HG03103 (cell line): ENCODE measurements around the gene CATSPER3.

Experiments
- ATAC-seq: cut with Tn5 transposase; IDR thresholded peaks from one replicate; pipeline ENCODE4 v1.9.1; 2021; ENCODE audit warnings: low read depth; ENCODE audit not compliant: unreplicated experiment

The CATSPER3 gene

GRCh38 chr5:135027697-135028615, 60.2 kb downstream of the CATSPER3 start:
- no peak for ATAC-seq

DNA sequence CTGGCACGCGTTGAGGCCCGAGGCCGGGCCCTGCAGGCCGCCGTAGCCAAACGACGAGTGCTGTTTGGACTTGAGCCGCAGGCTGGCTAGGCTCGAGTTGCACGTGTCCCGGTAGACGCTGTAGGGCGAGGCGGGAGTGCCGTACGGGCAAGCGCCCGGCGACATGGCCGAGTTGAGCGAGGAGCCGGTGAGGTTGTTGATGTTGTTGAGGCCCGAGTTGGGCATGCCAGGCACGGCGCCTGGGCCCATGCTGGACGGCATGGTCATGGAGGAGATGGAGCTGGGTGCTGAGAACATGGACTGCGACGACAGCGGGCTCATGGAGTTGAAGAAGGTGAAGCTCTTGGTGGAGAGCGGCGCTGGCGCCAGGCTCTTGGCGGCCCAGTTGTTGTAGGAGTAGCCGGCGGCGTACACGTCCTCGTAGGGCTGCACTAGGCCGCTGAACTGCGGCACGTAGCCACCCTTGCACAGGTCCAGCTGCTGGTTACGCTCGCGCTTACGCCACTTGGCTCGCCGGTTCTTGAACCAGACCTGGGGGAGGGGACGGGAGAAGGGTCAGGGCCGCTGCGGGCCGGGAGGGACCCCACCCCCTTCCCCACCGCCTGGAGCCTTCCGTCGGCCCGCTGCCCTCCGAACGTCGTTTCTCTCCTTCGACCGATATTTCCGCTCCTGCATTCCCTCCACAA, 61.2 kb downstream of the CATSPER3 start:
- ATAC-seq = no peak

GRCh38 chr5:135029477-135030122, 61.9 kb downstream of the CATSPER3 start:
- ATAC-seq = no peak

GRCh38 chr5:135030123-135030955, 62.6 kb downstream of the CATSPER3 start:
- no peak for ATAC-seq

- ATAC-seq = no peak
Measured at GRCh38 chr5:135030956-135031812, 63.5 kb downstream of the CATSPER3 start.

DNA sequence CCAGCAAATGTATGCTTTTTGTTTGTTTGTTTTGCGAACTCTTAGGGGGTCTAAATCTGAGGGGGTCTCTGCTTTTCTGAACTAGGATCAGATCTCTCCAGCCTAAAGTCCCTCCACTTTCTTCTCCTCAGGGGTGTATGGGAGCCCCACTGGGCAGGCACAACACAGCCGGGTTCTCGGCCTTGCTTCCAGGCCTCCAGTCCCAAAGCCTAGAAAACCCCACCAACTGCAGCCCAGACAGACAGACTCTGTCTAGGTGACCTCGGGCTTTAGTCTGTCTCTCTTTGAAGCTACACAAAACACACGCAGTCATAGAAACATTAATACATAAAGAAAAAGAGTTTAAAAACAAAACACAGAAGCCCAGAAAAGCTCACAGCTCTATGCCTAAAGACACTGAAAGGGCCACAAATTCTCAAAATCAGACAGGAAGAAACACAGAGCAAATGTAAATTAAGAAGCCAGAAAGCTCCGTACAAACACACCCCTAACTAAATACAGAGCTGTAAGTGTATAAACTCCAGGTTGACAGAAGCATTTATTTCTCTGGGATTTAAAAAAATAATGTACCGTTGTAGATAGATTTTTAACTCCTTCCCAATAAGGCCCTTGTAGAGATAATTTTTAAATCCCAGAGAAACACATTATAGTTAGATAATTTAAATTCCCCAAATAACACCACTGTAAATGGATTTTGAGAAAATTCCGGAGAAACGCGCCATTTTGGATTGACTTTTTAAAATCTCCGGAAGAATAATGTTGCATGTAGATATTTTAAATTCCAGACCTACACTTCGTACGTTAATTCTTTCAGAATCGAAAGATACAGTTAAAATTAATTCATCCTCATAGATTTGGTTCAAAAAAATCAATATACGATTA, 64.3 kb downstream of the CATSPER3 start:
- no peak for ATAC-seq

- no peak for ATAC-seq
Measured at GRCh38 chr5:135032695-135032998, 64.9 kb downstream of the CATSPER3 start.

DNA sequence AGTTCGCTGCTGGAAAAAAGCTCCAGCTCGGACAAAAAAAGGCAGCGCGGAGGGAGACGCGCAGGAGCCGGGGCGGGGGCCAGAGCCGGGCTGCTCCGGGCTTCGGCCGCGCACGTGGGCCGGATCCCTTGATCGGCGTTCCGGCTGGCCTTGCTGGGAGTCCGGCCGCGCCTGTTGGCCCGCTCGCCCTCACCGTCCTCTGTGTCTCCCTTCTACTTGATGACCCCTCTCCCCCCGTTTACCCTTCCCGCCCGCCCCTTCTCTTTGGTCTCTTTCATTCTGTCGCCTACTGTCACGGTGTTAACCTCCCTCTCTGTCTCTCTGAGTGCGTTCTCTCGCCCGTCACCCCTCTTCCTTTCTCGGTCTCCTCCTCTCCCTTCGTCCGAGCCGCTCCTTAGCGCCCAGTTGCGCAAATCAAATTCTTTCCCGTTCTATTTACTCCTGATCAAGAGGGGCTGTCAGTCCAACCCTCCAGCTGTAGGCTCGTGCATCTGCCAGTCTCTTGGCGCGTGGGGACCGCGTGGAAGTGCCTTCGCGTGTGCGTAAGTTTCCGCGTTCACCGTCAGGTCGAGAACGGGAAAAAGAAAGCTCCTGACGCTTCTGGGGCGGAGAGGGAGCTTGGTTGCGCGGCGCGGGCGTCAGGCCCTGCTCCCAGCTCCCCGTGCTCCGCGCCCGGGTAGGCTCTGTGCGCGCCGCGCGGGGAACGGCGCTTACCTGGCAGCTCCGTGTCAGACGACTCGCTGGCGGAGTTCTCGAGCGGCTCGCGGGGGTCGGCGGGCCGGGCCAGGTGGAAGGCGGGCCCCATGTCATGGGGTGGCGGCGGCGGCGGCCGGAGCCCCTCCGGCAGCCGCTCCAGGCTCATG, 65.5 kb downstream of the CATSPER3 start:
- no peak for ATAC-seq

GRCh38 chr5:135033901-135034235, 66.2 kb downstream of the CATSPER3 start, which contains the start of gene PITX1:
Gene PITX1, minus strand, starts transcription at chr5:135034228. Its CDS starts 347 bp downstream, at chr5:135033881.
- no peak for ATAC-seq

DNA sequence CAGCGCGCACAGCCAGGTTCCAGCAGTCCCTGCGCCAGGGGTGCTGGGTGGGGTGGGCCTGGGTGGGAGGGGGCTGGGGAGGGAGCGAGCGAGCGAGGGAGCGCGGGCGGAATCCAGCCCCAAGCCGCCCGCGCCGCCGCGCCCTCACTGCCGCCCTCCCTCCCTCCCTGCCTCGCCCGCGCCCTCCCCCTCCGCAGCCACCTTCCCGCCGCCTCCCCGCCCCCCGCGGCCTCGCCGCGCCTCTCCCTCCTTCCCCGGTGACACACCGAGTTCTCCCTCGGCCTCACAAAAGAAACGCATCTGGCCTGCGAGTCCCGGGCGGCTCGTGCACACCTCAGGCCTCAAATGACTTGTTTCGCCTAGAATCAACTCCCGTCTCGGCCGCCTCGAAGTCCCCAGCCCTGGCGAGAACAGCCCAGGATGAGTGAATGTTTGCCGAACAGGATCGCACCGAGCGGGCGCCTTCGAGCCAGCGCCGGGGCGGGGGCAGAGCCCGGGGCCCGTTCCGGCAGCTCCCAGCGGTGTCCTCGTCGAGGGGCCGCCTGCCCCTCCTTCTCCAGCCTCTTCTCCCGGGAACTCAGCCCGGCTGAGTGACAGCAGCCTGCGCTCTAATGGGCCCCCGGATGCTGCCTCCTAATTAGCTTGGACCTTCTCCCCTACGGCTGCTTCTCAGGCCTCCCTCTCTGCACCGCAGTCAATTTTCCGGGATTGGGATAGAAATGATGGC, 66.7 kb downstream of the CATSPER3 start:
- no peak for ATAC-seq

GRCh38 chr5:135034963-135035677, 67.4 kb downstream of the CATSPER3 start:
- ATAC-seq = no peak

GRCh38 chr5:135035678-135036030, 67.9 kb downstream of the CATSPER3 start:
- no peak for ATAC-seq

- ATAC-seq = no peak
Measured at GRCh38 chr5:135036405-135036804, 68.7 kb downstream of the CATSPER3 start.

GRCh38 chr5:135037519-135038204, 70.0 kb downstream of the CATSPER3 start:
- ATAC-seq = no peak

DNA sequence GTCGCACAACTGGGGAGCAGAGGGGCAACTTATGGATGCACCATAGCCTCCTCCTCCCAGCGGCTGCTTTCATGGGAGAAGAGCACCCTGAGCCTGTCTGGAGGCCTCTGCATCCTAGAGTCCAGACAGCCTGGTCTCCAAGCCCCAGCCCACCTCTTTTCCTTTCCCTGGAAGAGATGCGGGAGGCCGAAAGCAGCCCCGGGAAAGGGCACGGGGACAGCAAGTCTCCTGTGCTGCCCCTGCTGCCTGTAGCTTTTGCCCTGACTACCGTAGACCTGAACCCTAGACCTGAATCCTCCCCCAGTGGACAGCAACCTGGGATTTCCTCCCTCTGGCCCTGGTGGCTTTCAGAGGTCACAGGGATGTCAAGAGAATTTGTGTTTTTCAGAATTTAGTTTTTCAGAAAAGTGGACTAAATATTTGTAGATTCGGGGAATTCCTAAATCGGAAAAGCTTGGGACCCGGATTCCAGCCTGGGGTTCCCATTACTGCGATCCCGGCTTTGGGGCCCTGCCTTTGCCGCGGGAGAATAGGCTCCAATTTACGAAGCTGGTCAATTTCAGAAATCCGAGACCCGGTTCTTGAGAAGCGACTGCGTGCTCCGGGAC, 70.6 kb downstream of the CATSPER3 start:
- ATAC-seq = no peak

GRCh38 chr5:135038813-135039270, 71.1 kb downstream of the CATSPER3 start:
- ATAC-seq = no peak
